GM18511 (cell line): ENCODE data around the gene ETV6.
"Not testable (repeated sequence)": the region's sequence is repeated elsewhere in the genome, so short reads cannot be mapped to it uniquely, and the experiment has no call there.

Source experiments
- ATAC-seq: cut with Tn5 transposase; IDR thresholded peaks from one replicate; pipeline ENCODE4 v1.9.1; 2021; ENCODE audit warnings: mild to moderate bottlenecking, moderate library complexity; ENCODE audit not compliant: unreplicated experiment

ETV6 gene

GRCh38 chr12:11666131-11667050, 16.9 kb downstream of the ETV6 start:
- no peak for ATAC-seq

GRCh38 chr12:11667171-11667570, 17.7 kb downstream of the ETV6 start:
- ATAC-seq = no peak

GRCh38 chr12:11668611-11669010, 19.1 kb downstream of the ETV6 start:
- no peak for ATAC-seq

GRCh38 chr12:11669348-11669747, 19.9 kb downstream of the ETV6 start:
- ATAC-seq = no peak

GRCh38 chr12:11672256-11673191, 23.1 kb downstream of the ETV6 start:
- ATAC-seq = no peak

GRCh38 chr12:11673666-11674461, 24.4 kb downstream of the ETV6 start:
- ATAC-seq = no peak

GRCh38 chr12:11674894-11675390, 25.5 kb downstream of the ETV6 start:
- ATAC-seq = no peak

GRCh38 chr12:11676052-11676451, 26.6 kb downstream of the ETV6 start:
- ATAC-seq = no peak

- ATAC-seq = no peak
Observed at GRCh38 chr12:11677093-11677492, 27.6 kb downstream of the ETV6 start.

- no peak for ATAC-seq
Observed at GRCh38 chr12:11677752-11678151, 28.3 kb downstream of the ETV6 start.

GRCh38 chr12:11678781-11679180, 29.3 kb downstream of the ETV6 start:
- ATAC-seq = no peak

- ATAC-seq = no peak
Observed at GRCh38 chr12:11681207-11681606, 31.7 kb downstream of the ETV6 start.

- not testable (repeated sequence) for ATAC-seq
Observed at GRCh38 chr12:11681695-11682094, 32.2 kb downstream of the ETV6 start.

GRCh38 chr12:11684393-11684792, 34.9 kb downstream of the ETV6 start:
- no peak for ATAC-seq

GRCh38 chr12:11684811-11685210, 35.3 kb downstream of the ETV6 start:
- ATAC-seq = no peak

GRCh38 chr12:11685316-11685715, 35.8 kb downstream of the ETV6 start:
- ATAC-seq = no peak

GRCh38 chr12:11685716-11686115, 36.2 kb downstream of the ETV6 start:
- ATAC-seq = no peak

GRCh38 chr12:11686120-11686519, 36.6 kb downstream of the ETV6 start:
- ATAC-seq = no peak

- ATAC-seq = no peak
Observed at GRCh38 chr12:11687528-11687927, 38.1 kb downstream of the ETV6 start.

- ATAC-seq = no peak
Observed at GRCh38 chr12:11688379-11688778, 38.9 kb downstream of the ETV6 start.

- ATAC-seq = no peak
Observed at GRCh38 chr12:11688831-11689230, 39.4 kb downstream of the ETV6 start.
